ENCODE data around the gene ZNF444.

GRCh38 chr19:56119582-56119978, 21.5 kb upstream of the ZNF444 start:
- TF ChIP-seq SP1 (IDR thresholded peaks at IDR 0.05; ENCODE audit: low read depth): no peak
- TF ChIP-seq POLR2AphosphoS5 (IDR thresholded peaks at IDR 0.05; ENCODE audit: low read depth, low read length): no peak; the same call in 1 of the 2 replicates
- no peak for TF ChIP-seq POLR2A (IDR thresholded peaks at IDR 0.05; ENCODE audit: borderline replicate concordance, extremely low read depth, insufficient read depth, insufficient read length)
- no peak for TF ChIP-seq EZH2 (IDR thresholded peaks at IDR 0.05)
- TF ChIP-seq, protein P1, sequence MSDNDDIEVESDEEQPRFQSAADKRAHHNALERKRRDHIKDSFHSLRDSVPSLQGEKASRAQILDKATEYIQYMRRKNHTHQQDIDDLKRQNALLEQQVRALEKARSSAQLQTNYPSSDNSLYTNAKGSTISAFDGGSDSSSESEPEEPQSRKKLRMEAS (IDR thresholded peaks at IDR 0.05): no peak
- no peak for TF ChIP-seq ZNF274 (IDR thresholded peaks at IDR 0.05; ENCODE audit: low read depth, low read length)
